C4-2B (cell line): ENCODE data around the gene SLC22A2.
"Not testable (repeated sequence)": the region's sequence is repeated elsewhere in the genome, so short reads cannot be mapped to it uniquely, and the experiment has no call there.

ENCODE experiments used
- ZFX ChIP-seq: fragments of 450-650 bp; IDR thresholded peaks from 2 replicates; pipeline ENCODE4 v1.6.1; 2017
- TF ChIP-seq, protein P1 (sequence below): fragments of 450-650 bp; conservative IDR thresholded peaks from 2 replicates; pipeline ENCODE4 v1.5.1; 2017; ENCODE audit warnings: mild to moderate bottlenecking

DNA sequence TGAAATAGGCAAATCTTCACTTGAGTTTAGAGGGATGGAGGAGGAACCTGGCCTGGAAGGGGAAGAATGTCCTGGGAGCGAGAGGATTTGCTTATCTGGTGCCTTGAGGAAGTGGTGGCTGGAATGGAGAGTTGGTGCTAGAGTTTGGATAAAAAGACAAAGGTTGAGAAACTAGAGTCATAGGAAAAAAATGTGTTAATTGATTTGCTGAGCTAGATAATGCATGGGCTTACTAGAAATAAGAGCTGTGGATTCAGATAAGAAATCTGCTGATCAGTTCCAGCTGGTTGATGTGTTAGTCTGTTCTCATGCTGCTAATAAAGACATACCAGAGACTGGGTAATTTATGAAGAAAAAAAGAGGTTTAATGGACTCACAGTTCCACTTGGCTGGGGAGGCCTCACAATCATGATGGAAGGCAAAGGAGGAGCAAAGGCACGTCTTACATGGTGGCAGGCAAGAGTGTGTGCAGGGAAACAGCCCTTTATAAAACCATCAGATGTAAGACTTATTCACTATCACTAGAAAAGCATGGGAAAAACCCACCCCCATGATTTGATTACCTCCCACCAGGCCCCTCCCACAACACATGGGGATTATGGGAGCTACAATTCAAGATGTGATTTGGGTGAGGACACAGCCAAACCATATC, 43.9 kb upstream of the SLC22A2 start:
- TF ChIP-seq, protein P1, sequence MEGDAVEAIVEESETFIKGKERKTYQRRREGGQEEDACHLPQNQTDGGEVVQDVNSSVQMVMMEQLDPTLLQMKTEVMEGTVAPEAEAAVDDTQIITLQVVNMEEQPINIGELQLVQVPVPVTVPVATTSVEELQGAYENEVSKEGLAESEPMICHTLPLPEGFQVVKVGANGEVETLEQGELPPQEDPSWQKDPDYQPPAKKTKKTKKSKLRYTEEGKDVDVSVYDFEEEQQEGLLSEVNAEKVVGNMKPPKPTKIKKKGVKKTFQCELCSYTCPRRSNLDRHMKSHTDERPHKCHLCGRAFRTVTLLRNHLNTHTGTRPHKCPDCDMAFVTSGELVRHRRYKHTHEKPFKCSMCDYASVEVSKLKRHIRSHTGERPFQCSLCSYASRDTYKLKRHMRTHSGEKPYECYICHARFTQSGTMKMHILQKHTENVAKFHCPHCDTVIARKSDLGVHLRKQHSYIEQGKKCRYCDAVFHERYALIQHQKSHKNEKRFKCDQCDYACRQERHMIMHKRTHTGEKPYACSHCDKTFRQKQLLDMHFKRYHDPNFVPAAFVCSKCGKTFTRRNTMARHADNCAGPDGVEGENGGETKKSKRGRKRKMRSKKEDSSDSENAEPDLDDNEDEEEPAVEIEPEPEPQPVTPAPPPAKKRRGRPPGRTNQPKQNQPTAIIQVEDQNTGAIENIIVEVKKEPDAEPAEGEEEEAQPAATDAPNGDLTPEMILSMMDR: not testable (repeated sequence)
- TF ChIP-seq ZFX: not testable (repeated sequence)
